Stimulated activated CD4-positive, alpha-beta T cell treated with anti-CD3 and anti-CD28 coated beads, Interleukin-2, amount 100 ng/mL, for 4 hours (primary cell): ENCODE data around the gene ARHGEF33.

Experiments
- DNase-seq: peaks from one replicate; pipeline ENCODE4 v3.0.0-alpha.2; 2020; ENCODE audit warnings: low read depth

Gene ARHGEF33

DNA sequence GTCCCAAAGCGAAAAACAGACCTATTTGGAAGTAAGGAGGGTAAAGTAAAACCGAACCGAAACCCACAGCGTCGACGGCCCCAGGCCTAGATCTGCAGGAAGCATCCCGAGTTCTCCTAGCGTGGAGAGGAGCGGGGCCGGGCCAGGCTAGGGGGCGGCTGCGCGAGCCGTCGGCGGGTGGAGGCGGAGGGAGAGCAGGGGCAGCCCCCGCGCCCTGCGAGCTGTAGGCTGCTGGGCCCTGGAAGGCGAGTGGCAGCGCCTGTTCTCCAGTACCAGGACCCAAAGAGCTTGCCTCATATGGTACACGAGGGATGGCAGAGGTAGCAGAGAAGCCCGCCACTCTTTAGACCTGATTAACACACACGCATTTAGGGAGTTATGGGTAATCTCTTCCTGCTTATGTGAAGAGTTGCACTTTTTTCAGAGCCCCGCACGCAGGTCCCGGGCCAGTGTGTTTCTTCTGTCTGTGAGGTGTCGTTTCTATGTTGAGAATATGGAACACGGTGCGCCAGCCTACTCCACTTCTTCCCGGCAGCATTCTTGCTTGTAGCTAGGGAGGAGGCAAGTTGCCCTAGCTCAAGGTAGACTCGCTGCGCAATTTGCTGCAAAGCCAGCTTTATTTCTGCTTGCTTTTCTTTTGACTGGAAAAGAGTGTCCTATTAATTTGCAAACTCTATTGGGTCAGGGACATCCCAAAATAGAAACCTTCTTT, 71.1 kb downstream of the ARHGEF33 start:
- no peak for DNase-seq

DNA sequence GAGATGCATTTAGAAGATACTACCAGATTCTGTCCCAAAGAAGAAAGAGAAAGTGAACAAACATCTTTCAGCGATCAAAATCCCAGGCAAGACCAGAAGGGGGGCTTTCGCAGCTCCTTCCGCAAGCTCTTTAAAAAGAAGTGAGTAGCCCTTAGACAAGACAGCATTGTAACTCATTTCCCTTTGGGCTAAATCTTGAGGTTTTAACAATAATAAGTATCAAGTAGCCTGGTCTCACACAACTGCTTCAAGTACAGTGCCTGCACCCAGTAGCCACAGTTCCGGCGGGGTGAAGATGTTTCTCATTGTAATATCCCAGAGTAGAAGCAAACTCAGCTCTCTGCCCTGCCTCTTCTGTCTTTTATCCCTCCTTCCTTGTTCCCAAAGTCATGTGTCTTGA, 76.3 kb downstream of the ARHGEF33 start:
- no peak for DNase-seq

DNA sequence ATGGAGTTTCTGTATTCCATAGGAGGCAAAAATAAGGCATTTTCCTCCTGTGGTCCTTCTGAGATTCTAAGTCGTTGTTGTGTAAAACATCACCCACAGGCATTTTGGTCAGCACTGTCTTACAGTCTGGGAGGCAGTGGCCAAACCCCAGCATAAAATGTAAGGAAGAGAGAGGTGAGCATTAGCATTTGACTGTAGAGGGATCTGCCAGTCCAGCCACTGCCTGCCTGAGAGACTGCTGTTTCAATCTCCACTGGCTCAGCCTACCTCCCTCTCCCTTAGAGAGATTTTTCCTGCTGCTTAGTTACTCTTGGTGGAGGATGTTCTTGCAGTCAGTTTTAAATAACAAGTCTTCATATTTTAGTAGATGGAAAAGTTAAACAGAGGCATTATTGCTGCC, 77.0 kb downstream of the ARHGEF33 start:
- no peak for DNase-seq

DNA sequence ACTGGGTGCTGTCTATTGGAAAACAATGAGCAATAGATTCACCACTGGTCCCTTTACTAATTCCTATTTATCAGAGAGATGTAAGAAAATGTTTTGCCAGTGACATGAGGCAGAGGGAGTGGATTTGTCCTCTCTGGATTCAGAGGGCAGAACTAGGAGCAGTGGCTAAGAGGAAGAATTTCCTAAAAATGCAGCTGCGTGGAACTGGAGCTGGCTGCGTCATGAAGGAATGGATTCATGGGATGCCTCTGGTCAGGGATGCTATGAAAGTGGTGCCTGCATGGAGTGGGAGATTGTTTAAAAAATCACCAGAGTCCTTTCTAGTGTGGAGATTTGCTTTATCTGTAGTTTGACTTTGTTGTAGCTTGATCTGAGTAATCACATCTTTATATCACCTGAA, 78.3 kb downstream of the ARHGEF33 start:
- no peak for DNase-seq

DNA sequence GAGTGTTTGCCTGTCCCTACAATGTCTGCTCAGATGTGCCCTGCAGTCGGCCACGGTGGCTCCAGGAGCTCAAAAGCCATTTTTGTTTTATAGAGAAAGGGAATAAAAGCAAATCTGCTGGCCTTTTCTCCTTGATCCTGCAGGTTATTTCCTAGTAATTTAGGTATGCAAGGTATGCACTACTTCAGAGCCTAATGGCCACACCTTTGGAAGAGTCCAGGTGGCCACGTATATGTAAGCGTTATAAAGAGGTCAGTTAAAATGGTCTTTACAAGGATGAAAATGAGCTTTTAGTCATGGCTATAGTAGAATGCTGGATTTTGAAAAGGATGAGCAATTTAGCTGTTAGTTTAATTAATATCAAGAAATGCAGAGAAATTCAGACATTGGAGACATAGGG, 81.7 kb downstream of the ARHGEF33 start:
- no peak for DNase-seq

DNA sequence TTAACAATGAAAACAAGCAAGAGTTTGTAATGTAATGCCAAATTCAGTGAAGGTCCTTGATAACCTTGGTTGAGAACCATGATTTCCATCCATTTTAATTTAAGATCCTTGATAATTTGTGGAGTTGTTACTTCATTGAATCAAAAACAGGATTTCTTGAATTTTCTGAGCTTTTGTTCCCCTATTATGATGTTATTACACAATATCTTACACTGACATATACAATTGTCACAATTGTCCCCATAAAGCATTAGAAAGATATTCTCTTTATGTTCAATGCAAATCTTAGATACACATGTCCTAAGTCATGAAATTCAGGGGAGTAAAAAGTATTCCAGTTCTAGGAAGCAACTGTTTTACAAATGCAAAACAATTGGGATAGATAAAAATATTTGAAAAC, 83.6 kb downstream of the ARHGEF33 start:
- DNase-seq: no peak

DNA sequence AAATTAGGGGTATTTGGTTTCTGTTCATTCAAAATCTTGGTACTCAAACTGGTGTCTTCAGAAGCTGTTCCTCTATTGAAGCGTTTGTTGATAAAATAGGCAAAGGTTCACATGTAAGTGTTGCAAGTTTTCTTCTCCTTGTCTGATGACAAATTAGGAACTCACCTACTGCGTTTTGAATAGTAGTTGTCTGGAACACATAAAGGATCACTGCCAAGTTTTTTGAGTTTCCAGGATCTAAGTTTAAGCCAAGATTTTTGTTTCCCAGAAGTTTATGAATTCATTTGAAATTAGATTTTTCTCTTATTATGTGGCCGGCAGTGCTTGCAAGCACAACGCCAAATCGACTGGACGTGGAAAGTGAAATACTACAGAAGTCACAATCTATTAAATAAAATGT, 85.4 kb downstream of the ARHGEF33 start:
- no peak for DNase-seq

DNA sequence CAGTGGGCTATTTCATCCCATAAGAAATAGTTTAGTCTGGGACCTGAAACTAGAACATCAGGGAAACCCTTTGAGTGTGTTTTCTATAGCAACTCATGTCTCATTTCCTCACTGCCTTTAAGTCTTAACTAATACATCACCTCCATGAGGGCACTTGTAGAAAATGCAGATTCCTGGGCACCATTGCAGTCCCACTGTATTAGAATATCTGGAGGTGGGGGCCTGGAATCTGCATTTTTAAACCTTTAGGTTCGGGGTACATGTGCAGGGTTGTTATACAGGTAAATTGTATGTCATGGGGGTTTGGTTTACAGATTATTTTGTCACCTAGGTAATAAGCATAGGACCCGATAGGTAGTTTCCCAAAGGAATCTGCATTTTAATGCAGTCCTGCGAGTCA, 87.4 kb downstream of the ARHGEF33 start:
- DNase-seq: no peak

DNA sequence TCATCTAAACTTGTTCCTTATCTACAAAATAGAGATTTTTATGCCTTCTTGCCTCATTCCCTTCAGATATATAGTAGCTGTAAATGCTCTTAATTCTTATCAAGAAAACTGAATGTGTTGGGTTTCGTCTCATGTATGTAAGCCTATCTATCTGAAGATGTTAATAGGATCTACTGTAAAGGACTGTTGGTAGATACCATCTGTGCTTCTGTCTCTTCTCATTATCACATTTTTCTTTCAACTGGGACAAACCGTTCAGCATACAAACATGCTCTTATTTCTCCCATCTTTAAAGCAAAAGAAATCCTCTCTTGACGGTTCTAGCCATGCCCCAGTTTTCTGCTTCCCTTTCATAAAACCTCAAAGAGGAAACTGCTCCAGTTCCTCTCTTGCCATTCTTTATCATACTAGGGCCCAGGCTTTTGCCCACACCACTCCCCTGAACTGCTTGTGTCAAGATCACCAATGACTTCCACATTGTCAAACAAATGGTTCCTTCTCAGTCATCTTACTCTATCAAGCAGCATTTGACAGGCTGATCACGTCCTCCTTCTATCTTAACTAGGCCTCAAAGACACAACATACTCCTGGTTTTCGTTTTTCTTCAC, 88.7 kb downstream of the ARHGEF33 start:
- DNase-seq: no peak

DNA sequence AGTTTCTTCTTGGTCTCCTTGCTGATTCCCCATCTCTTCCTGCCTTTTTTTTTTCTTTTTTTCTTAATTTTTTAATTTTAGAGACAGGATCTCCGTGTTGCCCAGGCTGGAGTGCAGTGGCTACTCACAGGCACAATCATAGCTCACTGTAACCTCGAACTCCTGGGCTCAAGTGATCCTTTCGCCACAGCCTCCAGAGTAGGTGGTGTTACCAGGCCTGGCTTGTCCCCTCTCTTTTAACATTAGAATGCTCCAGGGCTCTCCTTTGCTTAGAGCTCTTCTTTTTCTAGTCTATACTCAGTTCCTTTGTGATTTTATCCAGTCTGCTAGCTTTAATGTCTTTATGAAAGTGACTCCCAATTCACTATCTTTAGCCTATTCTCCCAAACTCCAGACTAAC, 89.2 kb downstream of the ARHGEF33 start:
- no peak for DNase-seq

DNA sequence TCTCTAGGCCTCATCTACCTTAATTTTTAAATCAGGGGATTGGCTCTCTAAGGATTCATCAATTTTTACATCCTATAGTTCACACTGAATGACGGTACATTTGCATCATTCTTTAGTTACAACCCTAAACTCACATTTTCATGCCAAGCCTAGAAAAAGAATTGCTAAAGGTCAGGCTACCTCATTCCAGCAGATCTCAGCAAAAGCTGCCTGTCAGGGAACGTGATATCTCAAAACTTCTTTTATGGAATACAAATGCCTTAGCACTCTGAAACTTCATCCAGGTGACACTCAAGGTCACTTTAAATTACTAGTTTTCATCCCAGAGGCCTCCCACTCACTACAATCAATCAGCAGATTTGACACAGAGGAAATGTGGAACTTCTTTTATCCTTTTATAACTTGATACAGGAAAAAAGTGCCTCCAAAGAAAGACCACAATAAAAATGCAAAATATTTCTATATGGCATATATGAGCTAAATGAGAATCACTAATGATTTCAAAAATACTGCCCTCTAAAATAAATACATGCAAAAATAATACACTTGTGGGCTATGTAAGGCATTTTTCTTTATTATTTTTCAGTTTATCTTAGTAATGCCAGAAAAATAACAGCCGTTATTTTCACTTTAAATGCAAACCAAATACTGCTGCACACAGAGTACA, 91.5 kb downstream of the ARHGEF33 start:
- DNase-seq: no peak

DNA sequence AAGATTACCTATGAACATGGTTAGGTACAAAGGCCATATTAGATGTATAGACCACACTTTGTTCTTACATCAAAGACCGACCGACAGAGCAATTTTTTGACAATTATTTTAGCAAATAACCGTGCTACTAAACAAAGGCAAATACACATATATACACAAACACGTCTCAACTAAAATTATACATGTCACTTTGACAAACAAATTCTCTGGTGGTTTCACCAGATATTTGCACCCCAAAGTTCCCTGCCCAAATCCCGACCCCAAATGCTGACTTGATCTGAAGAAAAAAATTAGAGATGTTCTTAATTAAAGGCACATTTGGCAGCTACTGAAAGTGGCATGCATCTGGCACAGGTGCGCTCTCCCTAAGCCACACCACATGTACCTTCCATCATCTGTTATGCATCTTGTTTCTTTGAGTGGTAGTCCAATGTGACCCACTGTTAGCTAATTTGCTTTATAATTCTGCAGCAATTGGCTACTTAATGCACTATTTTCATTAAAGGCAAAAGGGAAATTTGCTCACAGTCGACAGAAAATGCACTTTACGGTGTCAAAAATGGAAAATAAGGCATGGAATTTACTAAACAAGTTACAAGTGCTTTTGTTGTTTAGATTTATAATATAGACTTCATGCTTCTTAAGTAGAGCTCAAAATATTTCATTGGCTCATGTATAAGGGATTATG, 92.1 kb downstream of the ARHGEF33 start:
- no peak for DNase-seq

DNA sequence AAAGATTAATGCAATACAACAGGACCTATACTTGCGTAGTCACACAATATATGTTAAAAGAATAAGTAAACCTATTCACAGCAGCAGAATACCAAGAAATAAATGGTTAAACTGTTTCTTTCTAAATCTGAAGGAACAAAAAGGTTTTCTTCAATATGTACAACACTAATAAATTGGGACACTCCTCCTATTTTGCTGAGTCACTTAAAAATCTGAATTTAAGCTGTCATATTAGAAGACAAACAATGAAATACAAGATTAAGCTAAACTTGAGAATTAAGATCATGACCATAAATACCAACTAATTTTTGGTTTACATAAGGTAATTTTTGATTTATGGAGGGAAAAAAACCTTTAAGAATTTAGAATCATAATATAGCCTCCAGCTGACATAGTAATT, 92.8 kb downstream of the ARHGEF33 start:
- no peak for DNase-seq

DNA sequence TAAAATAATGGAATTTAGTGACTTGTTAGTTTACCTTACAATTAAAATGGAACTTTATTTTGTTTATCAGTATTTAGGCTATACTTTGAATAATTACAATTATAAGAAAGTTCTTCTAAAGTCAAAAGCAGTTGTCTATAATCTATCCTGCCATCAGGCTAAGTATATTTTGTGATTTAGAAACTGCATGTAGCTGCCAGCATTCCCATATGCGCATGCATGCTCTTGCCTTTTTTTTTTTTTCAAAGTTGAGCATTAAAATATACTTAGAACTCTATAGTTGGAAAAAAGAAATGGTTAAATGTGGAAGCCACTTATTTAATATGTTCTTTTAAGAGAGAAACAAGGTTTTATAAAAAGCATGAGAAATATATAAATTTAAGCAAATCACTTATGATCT, 99.0 kb downstream of the ARHGEF33 start:
- no peak for DNase-seq

DNA sequence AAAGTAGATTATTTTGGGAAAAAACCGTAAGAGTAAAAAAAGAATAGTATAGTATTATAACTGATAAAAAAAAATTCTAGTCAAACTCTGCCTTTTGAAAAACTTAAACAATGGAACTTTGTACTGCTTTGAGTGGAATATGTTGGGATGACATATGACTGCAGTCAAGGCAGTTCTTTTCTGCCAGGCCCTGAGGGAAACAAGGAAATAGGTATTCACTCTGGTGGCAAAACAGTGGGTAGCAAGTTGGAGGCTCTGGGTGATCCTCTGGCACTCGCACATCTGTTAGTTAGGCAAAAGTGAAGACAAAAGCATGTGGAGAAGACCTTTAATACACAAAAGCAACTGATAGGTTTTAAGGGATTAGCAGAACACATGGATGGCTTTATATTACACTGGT, 102.2 kb downstream of the ARHGEF33 start:
- DNase-seq: no peak

DNA sequence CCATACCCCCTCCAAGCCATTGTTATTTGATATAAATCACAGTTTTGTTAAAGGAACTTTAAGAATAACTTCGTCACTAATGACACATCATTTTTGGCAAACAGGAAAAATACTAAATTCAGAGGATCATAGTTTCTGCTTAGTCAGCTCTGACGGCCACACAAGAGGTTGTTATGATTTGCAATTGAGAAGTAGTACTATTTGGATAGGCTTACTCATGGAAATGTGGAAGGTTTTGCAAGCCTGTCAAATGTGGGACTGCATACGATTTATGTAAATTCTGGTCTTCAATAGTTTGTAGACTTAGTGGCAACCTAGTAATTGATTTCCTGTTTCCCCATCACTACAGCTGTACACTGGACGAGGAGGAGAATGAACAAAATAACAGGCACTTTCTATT, 108.1 kb downstream of the ARHGEF33 start:
- DNase-seq: no peak

DNA sequence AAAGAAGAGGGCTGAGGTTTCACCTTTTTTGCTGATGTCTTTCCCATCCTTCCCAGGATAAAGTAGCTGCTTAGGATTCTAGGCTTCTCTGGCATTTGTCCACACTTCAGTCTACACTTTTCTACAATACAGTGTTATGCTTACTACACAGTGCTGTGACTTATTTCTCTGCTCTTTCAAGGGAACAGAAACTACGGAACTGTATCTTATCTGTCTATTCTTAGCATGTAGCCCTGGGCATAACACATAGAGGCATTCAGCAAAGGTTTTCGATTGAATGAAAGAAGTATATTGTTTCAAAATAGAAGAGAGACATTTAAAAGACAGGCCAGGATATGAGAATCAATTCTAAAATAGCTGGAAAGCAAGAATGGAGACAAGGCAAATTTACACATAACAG, 110.9 kb downstream of the ARHGEF33 start:
- no peak for DNase-seq

DNA sequence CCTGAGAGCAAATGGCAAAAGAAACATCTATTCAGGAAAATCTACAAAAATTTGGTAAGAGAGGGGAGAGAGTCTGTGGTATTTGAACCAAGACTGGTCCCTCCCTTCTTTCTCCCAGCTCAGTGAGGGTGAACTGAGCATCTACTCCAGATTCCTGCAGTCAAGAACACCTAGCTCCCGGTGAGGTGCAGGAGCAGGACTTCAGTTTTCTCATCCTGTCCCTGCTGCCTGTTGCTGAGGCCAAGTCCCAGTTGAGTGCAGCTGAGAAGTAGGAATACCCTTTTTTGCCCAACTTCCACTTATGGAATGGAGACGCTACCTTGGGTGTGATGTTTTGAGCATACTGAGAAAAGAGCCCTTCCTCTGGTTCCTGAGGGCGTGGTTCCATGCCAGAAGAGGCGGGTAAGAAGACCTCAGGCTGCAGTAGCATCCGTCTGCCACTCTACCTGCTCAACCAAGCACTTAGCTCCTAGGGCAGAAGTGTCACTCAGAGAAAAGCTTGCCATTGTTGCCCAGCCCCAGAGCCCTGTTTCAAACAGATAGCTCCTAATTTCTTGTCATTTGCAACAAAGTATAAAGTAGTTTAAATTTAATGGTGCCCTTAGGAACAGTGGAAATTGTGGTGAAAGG, 118.3 kb downstream of the ARHGEF33 start:
- no peak for DNase-seq

DNA sequence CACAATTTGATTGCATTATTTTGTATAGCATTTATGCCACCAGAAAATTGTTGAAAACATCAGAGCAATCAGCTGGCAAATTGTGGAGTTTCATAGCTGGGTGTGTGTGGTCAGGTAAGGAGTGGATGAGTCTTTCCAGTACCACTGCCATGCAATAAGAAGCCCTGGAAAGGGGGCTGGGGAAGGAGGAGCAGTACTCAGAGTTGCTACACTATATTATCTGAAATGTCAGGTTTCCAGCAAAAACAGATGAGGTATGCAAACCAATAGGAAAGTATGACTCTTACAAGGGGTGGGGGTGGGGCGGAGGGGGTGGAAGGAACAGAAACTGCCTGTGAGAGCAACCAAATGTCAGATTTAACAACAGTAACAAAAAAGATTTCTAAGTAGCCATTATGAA, 119.0 kb downstream of the ARHGEF33 start:
- DNase-seq: no peak

DNA sequence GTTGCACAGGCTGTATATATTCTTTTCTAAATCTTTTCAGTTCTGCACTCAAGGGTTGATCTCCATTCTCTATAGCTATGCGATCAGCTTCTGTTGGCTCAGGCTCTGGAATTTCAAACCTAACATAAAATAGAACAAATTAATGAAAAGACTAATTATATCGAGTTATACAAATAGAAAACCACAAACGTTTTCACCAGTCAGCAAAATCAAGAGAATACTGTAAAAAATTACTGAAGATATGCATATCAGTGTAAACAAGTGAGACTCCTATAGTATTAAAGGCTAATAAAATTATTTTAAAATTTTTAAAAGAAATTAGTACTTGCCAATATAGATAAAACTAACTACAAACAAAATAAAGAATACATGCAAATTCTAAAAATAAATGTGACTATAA, 124.2 kb downstream of the ARHGEF33 start:
- no peak for DNase-seq

DNA sequence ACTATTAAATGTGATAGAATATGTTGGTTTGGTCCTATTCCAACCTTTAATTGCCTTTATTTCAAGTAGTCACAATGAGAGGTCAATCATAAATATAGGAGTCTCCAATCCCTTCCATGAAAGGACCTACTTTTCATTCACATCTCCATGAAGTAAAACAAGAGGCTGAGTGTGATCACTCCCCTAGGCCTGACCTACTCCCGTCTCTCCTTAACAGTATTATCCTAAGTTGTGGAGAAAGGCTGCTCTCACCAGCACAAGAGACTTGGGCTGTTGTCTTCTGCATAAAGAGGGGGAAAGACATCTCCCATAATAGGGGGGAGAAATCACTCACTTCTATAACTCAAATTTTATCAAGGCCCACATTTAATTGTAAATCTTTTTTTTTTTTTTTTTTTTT, 125.7 kb downstream of the ARHGEF33 start:
- no peak for DNase-seq

DNA sequence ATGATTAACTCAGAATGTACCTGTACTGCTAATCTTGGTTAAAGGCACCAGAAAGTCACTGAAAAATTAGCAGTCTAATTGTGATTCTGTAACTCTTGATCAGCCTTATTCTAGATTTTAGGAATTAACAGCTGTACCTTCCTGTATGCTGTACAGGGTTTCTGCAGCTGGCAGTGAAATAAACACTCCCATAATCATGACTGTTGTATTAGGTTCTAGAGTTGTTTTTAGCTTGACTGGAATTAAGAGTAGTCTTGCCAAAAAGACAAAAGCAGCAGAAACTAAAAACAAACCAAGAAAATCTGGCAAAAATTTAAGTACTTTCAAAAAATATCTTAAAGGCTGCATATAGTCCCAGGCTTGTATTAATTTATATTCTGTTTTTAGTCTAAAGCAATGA, 127.7 kb downstream of the ARHGEF33 start:
- no peak for DNase-seq

DNA sequence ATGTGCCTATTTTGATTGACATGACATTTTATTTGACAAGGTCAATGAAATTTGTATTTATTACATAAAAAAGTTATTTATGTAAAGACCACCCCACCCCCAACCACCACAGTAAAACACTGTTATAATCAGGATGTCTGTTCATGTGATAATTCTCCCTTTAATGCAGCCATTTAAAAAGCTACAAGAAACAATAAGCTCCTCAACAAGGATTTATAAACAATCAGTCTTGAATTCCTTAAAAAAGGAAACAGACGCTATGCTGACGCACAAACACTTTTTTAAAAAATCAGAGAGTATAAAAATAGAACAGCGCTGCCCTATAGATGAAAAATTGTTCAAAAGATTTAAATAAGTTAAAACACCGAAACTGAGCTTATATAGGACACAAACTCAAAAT, 129.0 kb downstream of the ARHGEF33 start:
- no peak for DNase-seq
